OCI-LY3 (cell line): Measurements from ENCODE around the gene DNAJB13.

Experiments
- H2AFZ ChIP-seq: fragments of 200-600, 300-600 bp; shearing (Covaris generic); 2 replicates; pipeline ENCODE4 v1.6.0; 2014; ENCODE audit warnings: antibody characterized with exemption, low read depth, low read length
- H3K27ac ChIP-seq: fragments of 200-600, 300-600 bp; sonication (generic); 2 replicates; pipeline ENCODE4 v1.5.1; 2014; ENCODE audit warnings: mild to moderate bottlenecking, low read length, moderate library complexity, mixed read lengths
- H3K27me3 ChIP-seq: fragments of 200-600, 300-600 bp; sonication (generic); 2 replicates; pipeline ENCODE4 v1.6.1; 2014; ENCODE audit warnings: low read depth, low read length, mixed read lengths
- H3K36me3 ChIP-seq: fragments of 200-600, 300-600 bp; sonication (generic); replicated peaks from 2 replicates; pipeline ENCODE3; 2014; ENCODE audit warnings: low read depth, low read length, mixed read lengths
- H3K4me1 ChIP-seq: fragments of 300-600, 200-600 bp; sonication (generic); 2 replicates; pipeline ENCODE4 v1.6.1; 2014; ENCODE audit warnings: low read length, mixed read lengths
- H3K4me2 ChIP-seq: fragments of 200-600, 300-600 bp; sonication (generic); 2 replicates; pipeline ENCODE4 v1.6.1; 2014; ENCODE audit warnings: low read length, mixed read lengths
- H3K4me3 ChIP-seq: fragments of 300-600, 200-600 bp; sonication (generic); 2 replicates; pipeline ENCODE4 v1.5.1; 2014; ENCODE audit warnings: antibody characterized with exemption, mild to moderate bottlenecking, low read length, moderate library complexity
- H3K79me2 ChIP-seq: fragments of 300-600, 200-600 bp; shearing (Covaris generic); 2 replicates; pipeline ENCODE4 v1.6.1; 2014; ENCODE audit warnings: mild to moderate bottlenecking, low read length, mixed read lengths
- H3K9ac ChIP-seq: fragments of 300-600, 200-600 bp; shearing (Covaris generic); 2 replicates; pipeline ENCODE4 v1.6.0; 2014; ENCODE audit warnings: mild to moderate bottlenecking, low read length, moderate library complexity
- H3K9me3 ChIP-seq: fragments of 200-600, 300-600 bp; shearing (Covaris generic); 2 replicates; pipeline ENCODE4 v1.6.1; 2014; ENCODE audit warnings: low read length, mixed read lengths; ENCODE audit not compliant: insufficient read depth
- H4K20me1 ChIP-seq: fragments of 200-600, 300-600 bp; sonication (generic); 2 replicates; pipeline ENCODE4 v1.6.1; 2016; ENCODE audit warnings: low read length, mixed read lengths; ENCODE audit not compliant: insufficient read depth
- EZH2phosphoT487 ChIP-seq: fragments of 200-600 bp; shearing (Covaris generic); IDR thresholded peaks from 2 replicates; pipeline ENCODE4 v1.6.1; 2018; ENCODE audit warnings: antibody characterized with exemption, mixed run types, low read depth
- TF ChIP-seq, protein P1 (sequence below): fragments of 200-600, 300-600 bp; sonication (generic); IDR thresholded peaks from 2 replicates; pipeline ENCODE4 v1.5.1; 2014; ENCODE audit warnings: antibody characterized with exemption, low read length, low read depth

Gene DNAJB13

DNA sequence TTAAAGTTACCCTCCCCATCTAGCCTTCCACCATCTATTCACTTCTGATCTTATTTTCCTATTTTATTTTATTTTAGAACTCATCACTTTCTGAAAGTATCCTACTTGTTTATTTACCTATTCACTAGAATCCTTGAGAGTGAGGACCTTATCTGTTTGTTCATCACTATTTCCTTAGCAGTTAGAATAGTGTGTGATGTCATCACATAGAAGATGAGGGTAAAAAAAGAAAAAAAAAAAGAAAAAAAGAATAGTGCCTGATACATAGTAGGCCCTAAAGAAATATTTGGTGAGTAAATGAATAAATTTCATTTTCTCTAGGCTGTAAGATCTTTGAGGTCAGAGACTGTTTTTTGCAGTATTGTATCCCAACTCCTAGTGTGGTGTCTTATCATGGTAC lies 37.4 kb upstream of the DNAJB13 start:
- no peaks in the 10 kb centered on the region for H4K20me1 ChIP-seq
- no peaks in the 10 kb centered on the region for H3K27me3 ChIP-seq
- no peak overlapping the region for H3K4me2 ChIP-seq
- H3K9me3 ChIP-seq = no peaks in the 10 kb centered on the region
- H3K4me1 ChIP-seq = no peaks in the 10 kb centered on the region
- no peak overlapping the region for H3K9ac ChIP-seq
- H2AFZ ChIP-seq = no peak overlapping the region
- H3K4me3 ChIP-seq = no peak overlapping the region
- TF ChIP-seq, protein P1, sequence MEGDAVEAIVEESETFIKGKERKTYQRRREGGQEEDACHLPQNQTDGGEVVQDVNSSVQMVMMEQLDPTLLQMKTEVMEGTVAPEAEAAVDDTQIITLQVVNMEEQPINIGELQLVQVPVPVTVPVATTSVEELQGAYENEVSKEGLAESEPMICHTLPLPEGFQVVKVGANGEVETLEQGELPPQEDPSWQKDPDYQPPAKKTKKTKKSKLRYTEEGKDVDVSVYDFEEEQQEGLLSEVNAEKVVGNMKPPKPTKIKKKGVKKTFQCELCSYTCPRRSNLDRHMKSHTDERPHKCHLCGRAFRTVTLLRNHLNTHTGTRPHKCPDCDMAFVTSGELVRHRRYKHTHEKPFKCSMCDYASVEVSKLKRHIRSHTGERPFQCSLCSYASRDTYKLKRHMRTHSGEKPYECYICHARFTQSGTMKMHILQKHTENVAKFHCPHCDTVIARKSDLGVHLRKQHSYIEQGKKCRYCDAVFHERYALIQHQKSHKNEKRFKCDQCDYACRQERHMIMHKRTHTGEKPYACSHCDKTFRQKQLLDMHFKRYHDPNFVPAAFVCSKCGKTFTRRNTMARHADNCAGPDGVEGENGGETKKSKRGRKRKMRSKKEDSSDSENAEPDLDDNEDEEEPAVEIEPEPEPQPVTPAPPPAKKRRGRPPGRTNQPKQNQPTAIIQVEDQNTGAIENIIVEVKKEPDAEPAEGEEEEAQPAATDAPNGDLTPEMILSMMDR = no peak
- TF ChIP-seq EZH2phosphoT487 = no peak
- no peaks in the 10 kb centered on the region for H3K79me2 ChIP-seq
- peaks cover 20% of the 10 kb centered on the region for H3K36me3 ChIP-seq
- H3K27ac ChIP-seq = no peak overlapping the region

- H3K4me1 ChIP-seq = no peaks in the 10 kb centered on the region
- no peaks in the 10 kb centered on the region for H3K9me3 ChIP-seq
- H3K27ac ChIP-seq = no peak overlapping the region
- H3K4me2 ChIP-seq = no peak overlapping the region
- no peak for TF ChIP-seq EZH2phosphoT487
- no peak overlapping the region for H3K4me3 ChIP-seq
- H2AFZ ChIP-seq = no peak overlapping the region
- H3K9ac ChIP-seq = no peak overlapping the region
- H4K20me1 ChIP-seq = no peaks in the 10 kb centered on the region
- H3K79me2 ChIP-seq = no peaks in the 10 kb centered on the region
- H3K36me3 ChIP-seq = peaks cover 25% of the 10 kb centered on the region
- H3K27me3 ChIP-seq = no peaks in the 10 kb centered on the region
These were observed 36.5 kb upstream of the DNAJB13 start for GRCh38 chr11:73914284-73914683.

- Histone ChIP-seq H3K79me2 (no peaks in the 10 kb centered on the region), H3K36me3 (peaks cover 19% of the 10 kb centered on the region), H3K9ac (no peak overlapping the region), H4K20me1 (no peaks in the 10 kb centered on the region), H3K4me1 (no peaks in the 10 kb centered on the region), H3K4me3 (no peak overlapping the region), H2AFZ (no peak overlapping the region), H3K9me3 (no peaks in the 10 kb centered on the region), H3K27me3 (no peaks in the 10 kb centered on the region), H3K27ac (no peak overlapping the region), H3K4me2 (no peak overlapping the region)
- TF ChIP-seq, protein P1 = no peak
- TF ChIP-seq EZH2phosphoT487 = no peak
These were observed 34.4 kb upstream of the DNAJB13 start for GRCh38 chr11:73916435-73916834.

DNA sequence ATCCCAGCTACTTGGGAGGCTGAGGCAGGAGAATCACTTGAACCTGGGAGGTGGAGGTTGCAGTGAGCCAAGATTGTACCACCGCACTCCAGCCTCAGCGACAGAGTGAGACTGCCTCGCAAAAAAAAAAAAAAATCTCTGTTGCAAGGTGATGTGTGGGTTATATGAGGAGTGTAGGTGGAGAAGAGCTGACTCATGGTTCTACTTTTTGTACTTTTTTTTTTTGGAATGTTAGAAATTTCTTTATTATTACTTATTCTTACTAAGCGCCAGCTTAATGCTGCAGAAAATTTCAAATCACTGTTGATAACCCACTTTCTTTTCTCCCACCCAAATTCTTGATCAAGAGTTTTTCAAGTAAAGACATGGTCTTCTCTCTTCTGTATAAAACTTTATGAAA lies 29.6 kb upstream of the DNAJB13 start:
- no peak overlapping the region for H2AFZ ChIP-seq
- H4K20me1 ChIP-seq = no peaks in the 10 kb centered on the region
- no peak overlapping the region for H3K27ac ChIP-seq
- peaks cover 13% of the 10 kb centered on the region for H3K36me3 ChIP-seq
- no peaks in the 10 kb centered on the region for H3K79me2 ChIP-seq
- no peaks in the 10 kb centered on the region for H3K4me1 ChIP-seq
- H3K27me3 ChIP-seq = no peaks in the 10 kb centered on the region
- TF ChIP-seq, protein P1 = no peak
- TF ChIP-seq EZH2phosphoT487 = no peak
- no peak overlapping the region for H3K9ac ChIP-seq
- no peak overlapping the region for H3K4me3 ChIP-seq
- no peaks in the 10 kb centered on the region for H3K9me3 ChIP-seq
- H3K4me2 ChIP-seq = no peak overlapping the region

DNA sequence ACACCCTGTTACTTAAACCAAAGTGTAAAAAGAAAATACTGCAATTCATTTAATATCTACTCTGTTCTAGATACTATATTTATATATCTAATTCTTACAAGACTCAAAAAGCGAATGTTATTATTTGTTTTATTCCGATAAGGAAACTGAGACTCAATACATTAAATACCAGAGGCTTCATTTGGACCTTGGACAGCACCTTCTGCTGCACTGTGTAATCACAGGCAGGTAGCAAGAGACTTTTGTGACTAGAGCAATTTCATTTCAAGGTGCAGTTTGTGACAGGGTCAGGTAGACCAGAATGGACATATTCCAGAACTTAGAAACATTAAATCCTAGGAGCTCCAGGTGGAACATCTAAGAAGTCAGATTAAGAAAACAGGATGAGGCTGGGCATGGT lies 21.4 kb upstream of the DNAJB13 start:
- Histone ChIP-seq H3K4me3 (no peak overlapping the region), H3K36me3 (peaks cover 24% of the 10 kb centered on the region), H3K27ac (no peak overlapping the region), H3K79me2 (no peaks in the 10 kb centered on the region), H3K4me2 (no peak overlapping the region), H3K27me3 (no peaks in the 10 kb centered on the region), H4K20me1 (no peaks in the 10 kb centered on the region), H3K9me3 (no peaks in the 10 kb centered on the region), H3K4me1 (no peaks in the 10 kb centered on the region), H2AFZ (no peak overlapping the region), H3K9ac (no peak overlapping the region)
- TF ChIP-seq, protein P1 = no peak
